ENCODE data around the gene FXYD6.

The FXYD6 gene

DNA sequence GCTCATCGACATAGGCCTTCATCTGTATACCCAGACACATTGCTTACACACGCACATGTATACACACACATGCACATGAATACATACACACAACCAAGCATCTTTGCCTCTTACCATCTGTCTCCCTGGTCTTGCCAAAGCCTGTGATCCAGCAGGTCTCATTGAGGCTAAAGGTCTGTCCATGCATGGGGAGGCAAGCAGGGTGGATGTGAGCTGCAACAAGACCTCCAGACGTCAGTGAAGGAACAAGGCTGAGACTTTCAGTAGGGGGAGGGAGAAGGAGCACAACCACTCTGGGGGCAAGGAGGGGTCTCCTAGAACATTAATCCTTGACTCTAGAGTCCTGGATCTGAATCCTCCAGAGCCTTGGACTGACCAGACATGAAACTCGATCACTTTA is 29.1 kb upstream of the FXYD6 start:
- H3K36me3 Mint-ChIP-seq (ENCODE audit: low read depth), result no peaks in the 10 kb centered on the region
- peaks cover 13% of the 10 kb centered on the region for H3K4me1 Mint-ChIP-seq (ENCODE audit: low read depth)
- H3K4me3 Mint-ChIP-seq, result no peak overlapping the region
- no peaks in the 10 kb centered on the region for H3K9me3 Mint-ChIP-seq
- no peaks in the 10 kb centered on the region for H3K27me3 Mint-ChIP-seq
- H3K27ac Mint-ChIP-seq, result no peak overlapping the region

- no peaks in the 10 kb centered on the region for H3K27me3 Mint-ChIP-seq
- H3K4me3 Mint-ChIP-seq, result no peak overlapping the region
- no peaks in the 10 kb centered on the region for H3K9me3 Mint-ChIP-seq
- peaks cover 24% of the 10 kb centered on the region for H3K4me1 Mint-ChIP-seq (ENCODE audit: low read depth)
- H3K27ac Mint-ChIP-seq, result no peak overlapping the region
- no peaks in the 10 kb centered on the region for H3K36me3 Mint-ChIP-seq (ENCODE audit: low read depth)
These were observed 27.3 kb upstream of the FXYD6 start for GRCh38 chr11:117903505-117904382.

- H3K9me3 Mint-ChIP-seq, result no peaks in the 10 kb centered on the region
- H3K27ac Mint-ChIP-seq, result no peak overlapping the region
- H3K36me3 Mint-ChIP-seq (ENCODE audit: low read depth), result no peaks in the 10 kb centered on the region
- no peaks in the 10 kb centered on the region for H3K27me3 Mint-ChIP-seq
- H3K4me3 Mint-ChIP-seq, result no peak overlapping the region
- peaks cover 14% of the 10 kb centered on the region for H3K4me1 Mint-ChIP-seq (ENCODE audit: low read depth)
These were observed 25.8 kb upstream of the FXYD6 start for GRCh38 chr11:117902001-117902845.

GRCh38 chr11:117901601-117902000 is 25.1 kb upstream of the FXYD6 start:
- no peaks in the 10 kb centered on the region for H3K9me3 Mint-ChIP-seq
- H3K27ac Mint-ChIP-seq, result no peak overlapping the region
- no peak overlapping the region for H3K4me3 Mint-ChIP-seq
- H3K27me3 Mint-ChIP-seq, result peaks cover 1% of the 10 kb centered on the region
- H3K36me3 Mint-ChIP-seq (ENCODE audit: low read depth), result no peaks in the 10 kb centered on the region
- peaks cover 12% of the 10 kb centered on the region for H3K4me1 Mint-ChIP-seq (ENCODE audit: low read depth)

DNA sequence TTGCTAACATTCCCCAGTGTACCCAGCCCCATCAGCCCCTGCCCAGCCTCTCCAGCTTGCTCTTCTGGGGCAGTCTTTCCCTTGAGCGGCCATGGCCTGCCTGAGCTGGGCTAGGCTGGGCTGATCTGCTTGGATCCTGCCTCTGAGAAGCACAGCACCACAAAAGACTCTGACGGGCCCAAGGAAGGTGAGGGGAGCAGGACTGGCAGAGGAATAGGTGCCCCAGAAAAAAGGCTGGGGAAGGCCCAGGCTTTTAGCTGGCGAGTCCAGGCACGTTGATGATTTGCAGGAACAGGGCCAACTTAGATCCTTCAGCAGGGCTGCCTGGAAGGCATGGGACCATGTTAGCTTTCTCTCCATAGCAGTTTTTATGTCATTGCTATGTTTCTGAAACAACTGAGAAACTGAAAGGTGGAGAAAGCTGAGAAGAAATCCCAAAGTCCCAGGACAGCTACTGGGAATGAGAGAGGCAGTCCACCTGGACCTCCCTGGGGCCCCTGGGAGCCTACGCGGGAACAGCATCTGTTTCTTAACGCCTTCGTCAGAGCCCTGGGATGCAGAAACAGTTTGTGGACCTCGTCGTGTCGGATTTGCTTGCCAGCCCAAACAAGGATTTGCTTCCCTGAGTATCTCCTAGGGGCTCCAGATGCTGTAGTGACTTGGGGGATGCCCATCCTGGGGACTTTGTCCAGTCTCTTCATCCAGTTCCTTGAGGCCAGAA is 24.4 kb upstream of the FXYD6 start:
- peaks cover 7% of the 10 kb centered on the region for H3K27me3 Mint-ChIP-seq
- no peak overlapping the region for H3K4me3 Mint-ChIP-seq
- no peaks in the 10 kb centered on the region for H3K36me3 Mint-ChIP-seq (ENCODE audit: low read depth)
- peaks cover 12% of the 10 kb centered on the region for H3K4me1 Mint-ChIP-seq (ENCODE audit: low read depth)
- no peak overlapping the region for H3K27ac Mint-ChIP-seq
- H3K9me3 Mint-ChIP-seq, result no peaks in the 10 kb centered on the region

DNA sequence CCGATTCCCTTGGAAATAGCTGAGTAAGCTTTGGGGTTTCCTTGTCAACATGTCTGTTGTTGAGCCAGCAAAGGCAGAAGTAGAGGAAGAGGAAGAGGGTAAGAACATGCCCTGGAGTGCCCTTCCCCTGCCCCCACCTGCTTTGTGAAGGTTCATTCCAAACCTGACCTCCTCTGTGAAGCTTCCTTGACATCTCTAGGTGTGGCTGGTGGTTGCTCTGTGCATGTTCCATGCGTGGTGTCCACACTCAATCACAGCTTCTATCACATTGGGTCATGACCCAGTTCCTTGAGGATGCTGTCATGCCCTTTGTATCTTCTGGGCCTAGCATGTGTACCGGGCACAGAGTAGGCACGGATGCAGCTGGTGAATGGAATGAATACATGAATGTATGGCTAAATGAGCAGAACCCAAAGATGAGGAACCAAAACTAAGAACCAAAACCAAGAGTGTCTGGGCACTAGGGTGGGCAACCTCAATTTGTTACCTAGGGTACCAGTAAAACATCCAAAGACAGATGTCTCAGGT is 23.7 kb upstream of the FXYD6 start:
- Mint-ChIP-seq H3K27me3 (peaks cover 10% of the 10 kb centered on the region), H3K36me3 (ENCODE audit: low read depth) (no peaks in the 10 kb centered on the region), H3K9me3 (no peaks in the 10 kb centered on the region)

DNA sequence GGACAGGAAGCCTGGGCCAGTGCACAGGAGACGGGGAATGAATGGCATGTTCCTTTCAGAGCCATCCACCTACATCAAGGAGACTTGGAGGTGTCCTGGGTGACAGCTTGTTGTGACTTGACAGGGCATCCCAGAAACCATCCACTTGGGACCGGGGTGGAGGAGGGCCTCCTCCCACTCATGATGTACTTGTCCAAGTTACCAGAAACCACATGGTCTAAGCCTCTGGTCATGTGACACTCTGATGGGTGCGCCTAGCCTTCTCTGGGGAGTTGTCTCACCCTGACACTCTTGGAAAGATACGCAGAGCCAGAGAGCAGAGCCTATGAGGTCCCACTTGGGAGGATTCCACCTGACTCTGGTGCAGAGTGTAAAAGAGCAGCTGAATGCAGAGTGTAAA is 21.6 kb upstream of the FXYD6 start:
- H3K4me3 Mint-ChIP-seq, result no peak overlapping the region
- H3K27me3 Mint-ChIP-seq, result peaks cover 15% of the 10 kb centered on the region
- peaks cover 12% of the 10 kb centered on the region for H3K4me1 Mint-ChIP-seq (ENCODE audit: low read depth)
- no peaks in the 10 kb centered on the region for H3K36me3 Mint-ChIP-seq (ENCODE audit: low read depth)
- H3K27ac Mint-ChIP-seq, result no peak overlapping the region
- H3K9me3 Mint-ChIP-seq, result no peaks in the 10 kb centered on the region

More for the DNA sequence above, 23.7 kb upstream of the FXYD6 start:
- Mint-ChIP-seq H3K4me3 (no peak overlapping the region), H3K4me1 (ENCODE audit: low read depth) (peaks cover 12% of the 10 kb centered on the region), H3K27ac (no peak overlapping the region)

GRCh38 chr11:117892651-117893050 is 16.2 kb upstream of the FXYD6 start:
- Mint-ChIP-seq H3K9me3 (no peaks in the 10 kb centered on the region), H3K36me3 (ENCODE audit: low read depth) (no peaks in the 10 kb centered on the region), H3K4me3 (no peak overlapping the region), H3K27ac (no peak overlapping the region), H3K27me3 (peaks cover 30% of the 10 kb centered on the region), H3K4me1 (ENCODE audit: low read depth) (no peaks in the 10 kb centered on the region)

- H3K27me3 Mint-ChIP-seq, result peaks cover 28% of the 10 kb centered on the region
- H3K27ac Mint-ChIP-seq, result no peak overlapping the region
- H3K36me3 Mint-ChIP-seq (ENCODE audit: low read depth), result no peaks in the 10 kb centered on the region
- H3K9me3 Mint-ChIP-seq, result no peaks in the 10 kb centered on the region
- H3K4me1 Mint-ChIP-seq (ENCODE audit: low read depth), result no peaks in the 10 kb centered on the region
- H3K4me3 Mint-ChIP-seq, result no peak overlapping the region
These were observed 14.9 kb upstream of the FXYD6 start for GRCh38 chr11:117891362-117891761.

DNA sequence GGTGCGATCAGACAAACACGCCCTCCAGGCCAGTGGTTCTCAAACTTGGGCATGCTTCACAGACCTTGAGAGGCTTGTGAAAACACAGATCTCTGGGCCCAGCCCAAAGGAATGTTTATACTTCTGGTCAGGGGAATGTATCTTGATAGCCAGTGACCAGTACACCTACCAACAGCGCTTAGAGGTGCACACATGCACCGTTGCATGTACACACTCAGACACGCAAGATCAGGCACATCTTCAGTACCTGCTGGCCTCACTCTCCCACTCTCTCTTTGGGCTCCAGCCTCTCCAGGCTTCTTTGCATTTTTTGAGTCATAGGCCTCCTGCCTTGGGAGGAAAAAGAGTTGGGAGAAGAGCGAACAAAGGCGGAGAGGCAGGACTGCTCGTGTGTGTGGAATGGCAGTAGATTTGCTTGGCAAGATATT is 11.7 kb upstream of the FXYD6 start:
- H3K27me3 Mint-ChIP-seq, result peaks cover 17% of the 10 kb centered on the region
- no peak overlapping the region for H3K4me3 Mint-ChIP-seq
- no peaks in the 10 kb centered on the region for H3K9me3 Mint-ChIP-seq
- peaks cover 12% of the 10 kb centered on the region for H3K4me1 Mint-ChIP-seq (ENCODE audit: low read depth)
- no peak overlapping the region for H3K27ac Mint-ChIP-seq
- H3K36me3 Mint-ChIP-seq (ENCODE audit: low read depth), result no peaks in the 10 kb centered on the region

DNA sequence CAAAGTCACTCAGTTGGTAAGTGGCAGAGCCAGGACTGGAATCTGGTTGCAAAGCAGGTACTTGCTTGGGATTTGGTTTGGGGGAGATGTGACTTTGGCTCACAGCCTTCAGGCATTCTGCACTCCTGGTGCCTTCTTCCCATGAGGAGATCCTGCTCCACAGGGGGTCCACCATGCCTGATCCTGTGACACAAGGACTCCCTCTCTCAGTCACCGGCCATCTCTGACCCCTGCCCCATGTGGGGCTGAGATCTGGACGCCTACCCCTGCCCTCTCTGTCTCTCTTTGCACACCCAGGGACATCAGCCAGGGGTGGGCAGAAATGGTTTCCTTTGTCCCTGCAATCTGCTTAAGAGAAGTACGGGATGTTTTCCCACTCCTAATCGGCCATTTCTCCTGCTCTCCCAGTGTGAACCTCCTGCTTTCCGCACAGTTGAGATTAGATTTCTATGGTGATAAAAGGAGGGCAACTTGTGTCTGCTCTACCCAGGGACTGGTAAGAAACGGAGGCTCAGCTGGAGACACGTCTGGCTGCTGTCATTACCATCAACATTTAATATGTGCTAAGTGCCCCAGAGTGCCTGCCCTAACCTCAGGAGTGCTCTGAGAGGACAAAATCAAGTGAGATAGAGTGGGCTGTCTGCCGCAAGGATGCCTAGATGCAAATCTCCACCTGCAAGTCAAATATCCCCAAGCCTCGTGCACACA is 11.1 kb upstream of the FXYD6 start:
- Mint-ChIP-seq H3K27me3 (peaks cover 17% of the 10 kb centered on the region), H3K27ac (no peak overlapping the region), H3K4me3 (no peak overlapping the region), H3K36me3 (ENCODE audit: low read depth) (no peaks in the 10 kb centered on the region), H3K4me1 (ENCODE audit: low read depth) (peaks cover 12% of the 10 kb centered on the region), H3K9me3 (no peaks in the 10 kb centered on the region)

DNA sequence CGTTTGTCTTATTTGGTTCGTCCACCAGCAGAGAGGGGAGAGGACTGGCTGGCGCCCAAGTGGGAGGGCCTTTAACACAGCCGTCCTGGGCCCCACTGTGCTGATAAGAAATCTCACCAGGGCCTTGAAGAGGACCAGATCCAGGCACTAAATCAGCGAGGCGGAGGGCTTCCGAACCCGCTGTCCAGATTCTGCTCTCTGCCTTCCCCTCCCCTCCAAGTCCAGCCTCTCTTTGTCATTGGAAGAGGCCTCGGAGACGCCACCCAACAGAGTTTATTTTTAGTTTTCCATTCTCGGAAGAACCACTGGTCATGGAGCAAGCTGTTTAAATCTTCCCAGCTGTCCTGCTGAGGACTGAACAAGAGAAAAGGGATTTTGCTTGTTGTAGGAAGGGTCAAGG is 9.3 kb upstream of the FXYD6 start:
- H3K36me3 Mint-ChIP-seq (ENCODE audit: low read depth), result no peaks in the 10 kb centered on the region
- H3K9me3 Mint-ChIP-seq, result no peaks in the 10 kb centered on the region
- peaks cover 12% of the 10 kb centered on the region for H3K4me1 Mint-ChIP-seq (ENCODE audit: low read depth)
- H3K27ac Mint-ChIP-seq, result no peak overlapping the region
- H3K4me3 Mint-ChIP-seq, result no peak overlapping the region
- H3K27me3 Mint-ChIP-seq, result peaks cover 25% of the 10 kb centered on the region

GRCh38 chr11:117884994-117885393 is 8.5 kb upstream of the FXYD6 start:
- Mint-ChIP-seq H3K27ac (peak overlapping the region; percentile 63), H3K4me3 (no peak overlapping the region), H3K9me3 (no peaks in the 10 kb centered on the region), H3K4me1 (ENCODE audit: low read depth) (peaks cover 12% of the 10 kb centered on the region), H3K36me3 (ENCODE audit: low read depth) (no peaks in the 10 kb centered on the region), H3K27me3 (peaks cover 31% of the 10 kb centered on the region)

- H3K27me3 Mint-ChIP-seq, result peaks cover 40% of the 10 kb centered on the region
- no peak overlapping the region for H3K4me3 Mint-ChIP-seq
- H3K27ac Mint-ChIP-seq, result no peak overlapping the region
- no peaks in the 10 kb centered on the region for H3K9me3 Mint-ChIP-seq
- H3K36me3 Mint-ChIP-seq (ENCODE audit: low read depth), result no peaks in the 10 kb centered on the region
- peaks cover 12% of the 10 kb centered on the region for H3K4me1 Mint-ChIP-seq (ENCODE audit: low read depth)
These were observed 6.6 kb upstream of the FXYD6 start for GRCh38 chr11:117883063-117883462.
